Measurements from ENCODE around the gene NELFB.
"Not testable (repeated sequence)": the region's sequence is repeated elsewhere in the genome, so short reads cannot be mapped to it uniquely, and the experiment has no call there.

Gene NELFB

DNA sequence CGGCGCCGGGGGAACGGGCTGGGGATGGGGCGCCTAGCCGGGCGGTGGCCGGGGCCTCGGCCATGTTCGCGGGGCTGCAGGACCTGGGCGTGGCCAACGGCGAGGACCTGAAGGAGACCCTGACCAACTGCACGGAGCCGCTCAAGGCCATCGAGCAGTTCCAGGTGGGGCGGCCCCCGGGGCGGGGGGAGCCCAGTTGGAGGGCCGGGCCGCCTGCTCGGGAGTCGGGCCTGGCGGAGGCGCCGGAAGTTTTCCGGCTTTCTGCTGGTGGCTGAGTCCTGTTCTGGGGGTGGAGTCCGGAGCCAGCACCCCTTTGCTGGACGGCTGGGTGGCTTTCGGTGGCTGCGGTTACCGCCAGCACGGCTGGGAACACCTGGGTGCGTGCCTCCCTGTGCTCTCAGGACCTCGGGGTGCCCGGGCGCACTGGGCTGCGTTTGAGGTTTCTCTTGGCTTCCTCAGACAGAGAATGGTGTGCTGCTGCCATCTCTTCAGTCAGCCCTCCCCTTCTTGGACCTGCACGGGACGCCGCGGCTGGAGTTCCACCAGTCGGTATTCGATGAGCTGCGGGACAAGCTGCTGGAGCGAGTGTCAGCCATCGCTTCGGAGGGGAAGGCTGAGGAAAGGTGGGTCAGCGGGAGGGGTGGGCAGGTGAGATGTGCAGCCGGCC is 454 bp downstream of the NELFB start:
- Histone ChIP-seq H3K79me2 (ENCODE audit: low read length) (peaks cover 31% of the 10 kb centered on the region), H3K27me3 (ENCODE audit: low read depth, low read length) (no peaks in the 10 kb centered on the region), H3K27ac (ENCODE audit: low read length) (peak overlapping the region; percentile 24), H3K4me3 (ENCODE audit: low read length) (peak overlapping the region; percentile 96), H3K9me3 (ENCODE audit: insufficient read depth, low read length) (no peaks in the 10 kb centered on the region), H3K4me2 (ENCODE audit: low read length) (peak overlapping the region; percentile 83), H3K36me3 (replicated peaks; ENCODE audit: low read depth, low read length) (peaks cover 13% of the 10 kb centered on the region), H3K9ac (ENCODE audit: low read length) (peak overlapping the region; percentile 86), H4K20me1 (ENCODE audit: insufficient read depth, low read length) (0 out of 2 replicates have a peak, but pooled peaks cover 6% of the 10 kb centered on the region), H3K4me1 (ENCODE audit: low read length) (peaks cover 33% of the 10 kb centered on the region), H2AFZ (ENCODE audit: low read depth, low read length) (no peak overlapping the region)
- TF ChIP-seq EZH2phosphoT487 (IDR thresholded peaks at IDR 0.05; ENCODE audit: low read depth), result no peak

DNA sequence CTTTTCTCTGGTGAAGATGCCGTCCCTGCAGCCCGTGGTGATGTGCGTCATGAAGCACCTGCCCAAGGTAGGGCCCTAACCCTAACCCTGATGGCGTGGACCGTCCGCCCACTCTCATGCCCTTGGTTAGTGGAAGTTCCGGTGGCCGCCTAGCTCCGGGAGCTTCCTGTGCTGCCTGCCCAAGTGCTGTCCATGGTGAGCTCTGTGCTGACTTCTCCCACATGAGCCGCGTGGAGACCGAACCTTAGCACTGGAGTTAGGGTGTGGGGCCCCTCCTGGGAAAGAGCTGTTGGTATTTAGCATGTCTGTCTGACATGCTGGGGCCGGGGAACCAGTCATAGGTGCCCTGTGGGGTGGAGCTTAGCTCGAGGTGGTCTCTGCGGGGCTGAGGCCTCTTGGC is 1.2 kb downstream of the NELFB start:
- TF ChIP-seq, protein P1, sequence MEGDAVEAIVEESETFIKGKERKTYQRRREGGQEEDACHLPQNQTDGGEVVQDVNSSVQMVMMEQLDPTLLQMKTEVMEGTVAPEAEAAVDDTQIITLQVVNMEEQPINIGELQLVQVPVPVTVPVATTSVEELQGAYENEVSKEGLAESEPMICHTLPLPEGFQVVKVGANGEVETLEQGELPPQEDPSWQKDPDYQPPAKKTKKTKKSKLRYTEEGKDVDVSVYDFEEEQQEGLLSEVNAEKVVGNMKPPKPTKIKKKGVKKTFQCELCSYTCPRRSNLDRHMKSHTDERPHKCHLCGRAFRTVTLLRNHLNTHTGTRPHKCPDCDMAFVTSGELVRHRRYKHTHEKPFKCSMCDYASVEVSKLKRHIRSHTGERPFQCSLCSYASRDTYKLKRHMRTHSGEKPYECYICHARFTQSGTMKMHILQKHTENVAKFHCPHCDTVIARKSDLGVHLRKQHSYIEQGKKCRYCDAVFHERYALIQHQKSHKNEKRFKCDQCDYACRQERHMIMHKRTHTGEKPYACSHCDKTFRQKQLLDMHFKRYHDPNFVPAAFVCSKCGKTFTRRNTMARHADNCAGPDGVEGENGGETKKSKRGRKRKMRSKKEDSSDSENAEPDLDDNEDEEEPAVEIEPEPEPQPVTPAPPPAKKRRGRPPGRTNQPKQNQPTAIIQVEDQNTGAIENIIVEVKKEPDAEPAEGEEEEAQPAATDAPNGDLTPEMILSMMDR (IDR thresholded peaks at IDR 0.05; ENCODE audit: low read depth, low read length), result no peak
- TF ChIP-seq EZH2phosphoT487 (IDR thresholded peaks at IDR 0.05; ENCODE audit: low read depth), result no peak
- Histone ChIP-seq H3K36me3 (replicated peaks; ENCODE audit: low read depth, low read length) (peaks cover 13% of the 10 kb centered on the region), H3K4me2 (ENCODE audit: low read length) (peak overlapping the region; percentile 83), H3K9ac (ENCODE audit: low read length) (peak overlapping the region; percentile 86; the same call in 1 of the 2 replicates), H3K4me3 (ENCODE audit: low read length) (peak overlapping the region; percentile 96), H3K9me3 (ENCODE audit: insufficient read depth, low read length) (no peaks in the 10 kb centered on the region), H4K20me1 (ENCODE audit: insufficient read depth, low read length) (0 out of 2 replicates have a peak, but pooled peaks cover 6% of the 10 kb centered on the region), H3K79me2 (ENCODE audit: low read length) (peaks cover 31% of the 10 kb centered on the region), H3K27me3 (ENCODE audit: low read depth, low read length) (no peaks in the 10 kb centered on the region), H3K27ac (ENCODE audit: low read length) (no peak overlapping the region), H2AFZ (ENCODE audit: low read depth, low read length) (no peak overlapping the region), H3K4me1 (ENCODE audit: low read length) (peaks cover 33% of the 10 kb centered on the region)

DNA sequence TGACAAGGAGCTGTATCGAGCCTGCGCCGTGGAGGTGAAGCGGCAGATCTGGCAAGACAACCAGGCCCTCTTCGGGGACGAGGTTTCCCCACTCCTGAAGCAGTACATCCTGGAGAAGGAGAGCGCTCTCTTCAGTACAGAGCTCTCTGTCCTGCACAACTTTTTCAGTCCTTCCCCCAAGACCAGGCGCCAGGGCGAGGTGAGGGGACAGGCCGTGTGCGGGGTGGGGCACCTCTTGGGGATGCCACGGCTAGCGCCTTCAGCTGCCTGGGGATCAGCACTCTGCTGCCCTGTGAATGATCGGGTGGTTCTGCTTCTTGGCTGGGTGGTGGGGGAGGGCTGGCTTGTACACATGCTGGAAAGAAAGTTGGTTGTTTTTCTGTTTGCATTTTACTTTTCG is 1.7 kb downstream of the NELFB start:
- Histone ChIP-seq H4K20me1 (ENCODE audit: insufficient read depth, low read length) (0 out of 2 replicates have a peak, but pooled peaks cover 6% of the 10 kb centered on the region), H2AFZ (ENCODE audit: low read depth, low read length) (no peak overlapping the region), H3K79me2 (ENCODE audit: low read length) (peaks cover 31% of the 10 kb centered on the region), H3K4me3 (ENCODE audit: low read length) (0 out of 2 replicates have a peak overlapping the region, but pooled peaks have one; percentile 96), H3K27me3 (ENCODE audit: low read depth, low read length) (no peaks in the 10 kb centered on the region), H3K9ac (ENCODE audit: low read length) (no peak overlapping the region), H3K36me3 (replicated peaks; ENCODE audit: low read depth, low read length) (peaks cover 13% of the 10 kb centered on the region), H3K4me1 (ENCODE audit: low read length) (peaks cover 32% of the 10 kb centered on the region), H3K9me3 (ENCODE audit: insufficient read depth, low read length) (no peaks in the 10 kb centered on the region), H3K27ac (ENCODE audit: low read length) (no peak overlapping the region), H3K4me2 (ENCODE audit: low read length) (peak overlapping the region; percentile 83; the same call in 1 of the 2 replicates)
- no peak for TF ChIP-seq EZH2phosphoT487 (IDR thresholded peaks at IDR 0.05; ENCODE audit: low read depth)
- TF ChIP-seq, protein P1 (IDR thresholded peaks at IDR 0.05; ENCODE audit: low read depth, low read length), result no peak

DNA sequence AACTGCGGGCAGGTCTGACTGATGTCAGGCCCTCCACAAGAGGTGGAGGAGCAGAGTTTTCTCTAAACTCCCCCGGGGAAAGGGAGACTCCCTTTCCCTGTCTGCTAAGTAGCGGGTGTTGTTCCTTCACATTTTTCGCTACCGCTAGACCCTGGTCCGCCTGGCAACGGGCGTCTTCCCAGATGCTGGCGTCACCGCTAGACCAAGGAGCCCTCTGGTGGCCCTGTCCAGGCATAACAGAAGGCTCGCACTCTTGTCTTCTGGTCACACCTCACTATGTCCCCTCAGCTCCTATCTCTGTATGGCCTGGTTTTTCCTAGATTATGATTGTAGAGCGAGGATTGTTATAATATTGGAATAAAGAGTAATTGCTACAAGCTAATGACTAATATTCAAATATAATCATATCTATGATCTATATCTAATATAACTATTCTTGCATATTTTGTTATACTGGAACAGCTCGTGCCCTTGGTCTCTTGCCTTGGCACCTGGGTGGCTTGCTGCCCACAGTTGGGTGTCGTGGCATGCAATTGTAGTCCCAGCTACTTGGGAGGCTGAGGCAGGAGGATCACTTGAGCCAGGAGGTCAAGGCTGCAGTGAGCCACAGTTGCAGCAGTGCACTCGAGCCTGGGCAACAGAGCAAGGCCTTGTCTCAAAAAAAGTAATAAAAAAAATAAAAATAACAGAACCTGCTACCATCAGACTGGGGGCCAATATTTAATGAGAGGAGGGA is 7.2 kb downstream of the NELFB start:
- not testable (repeated sequence) for H3K27ac ChIP-seq (ENCODE audit: low read length); H3K9ac ChIP-seq (ENCODE audit: low read length); H3K4me3 ChIP-seq (ENCODE audit: low read length); H3K4me1 ChIP-seq (ENCODE audit: low read length); H2AFZ ChIP-seq (ENCODE audit: low read depth, low read length); H3K9me3 ChIP-seq (ENCODE audit: insufficient read depth, low read length); H4K20me1 ChIP-seq (ENCODE audit: insufficient read depth, low read length); H3K79me2 ChIP-seq (ENCODE audit: low read length); H3K27me3 ChIP-seq (ENCODE audit: low read depth, low read length); H3K4me2 ChIP-seq (ENCODE audit: low read length)
- H3K36me3 ChIP-seq (replicated peaks; ENCODE audit: low read depth, low read length), result peaks cover 22% of the 10 kb centered on the region
- TF ChIP-seq, protein P1 (IDR thresholded peaks at IDR 0.05; ENCODE audit: low read depth, low read length), result peak; percentile 28; the same call in 1 of the 2 replicates

All from OCI-LY3 (cell line).